Right lobe of liver (tissue), 6 donors: Measurements from ENCODE around the gene CHD2. TPM values are rescaled to one million over a fixed set of nuclear protein-coding genes. Genes with fewer than 3 reads are reported as not detected.
A peak's percentile ranks its signal among the peaks of the same experiment; 100 is the strongest.

Experiments used
- ATAC-seq, 4 donors: fragments of 200-7000 bp; cut with Tn5 transposase; one replicate each; pipeline ENCODE4 v1.9.1; 2020; ENCODE audit warnings: mild to moderate bottlenecking in 4 of 4, moderate library complexity in 4 of 4
- DNase-seq, 3 donors: peaks; one replicate each; pipeline ENCODE4 v3.0.0-alpha.2; 2020
- H3K27ac ChIP-seq, 3 donors: fragments of 200-600 bp; one replicate each; pipeline ENCODE4 v1.8.0; 2022
- H3K27me3 ChIP-seq, 2 donors: fragments of 200-600 bp; one replicate each; pipeline ENCODE4 v1.8.0; 2022
- H3K36me3 ChIP-seq, 4 donors: fragments of 200-600 bp; sonication (generic) in 1 of 4; one replicate each; pipeline versions ENCODE4 v1.5.1 to v1.8.0; 2017 to 2022; ENCODE audit warnings: control low read depth in 1 of 4
- H3K4me1 ChIP-seq, 4 donors: fragments of 200-600 bp; sonication (generic) in 1 of 4; one replicate each; pipeline versions ENCODE4 v1.5.1 to v1.8.0; 2017 to 2022; ENCODE audit warnings: control low read depth in 1 of 4
- H3K4me3 ChIP-seq, 3 donors: fragments of 200-600 bp; one replicate each; pipeline ENCODE4 v1.8.0; 2022
- H3K9me3 ChIP-seq, 4 donors: fragments of 200-600 bp; sonication (generic) in 1 of 4; one replicate each; pipeline versions ENCODE4 v1.5.1 to v1.8.0; 2017 to 2022; ENCODE audit warnings: control low read depth in 1 of 4
- POLR2A ChIP-seq: fragments of 450-650 bp; IDR thresholded peaks from one replicate; pipeline ENCODE4 v1.6.1; 2017; ENCODE audit warnings: antibody characterized with exemption, mild to moderate bottlenecking
- WGBS: methylation state at CpG from one replicate; pipeline ENCODE4 v1.1.6; 2018; ENCODE audit warnings: low coverage, low lambda C conversion rate; ENCODE audit not compliant: insufficient coverage; ENCODE audit errors: missing lambda C conversion rate; 5-methylcytosine and 5-hydroxymethylcytosine counted together
- intact Hi-C, 2 donors: fragments of 100-400 bp; cut with DNase I; formaldehyde crosslinking; loops; one replicate each; pipeline versions ENCODE4 v1.11.2 to v1.14.1; 2022
- total RNA-seq, 6 experiments: library from RNA; depleted of rRNA in 2 of 6; stranded (reverse); fragments of >200 nt in 2 of 6; fragmentation: NEBNext Ultra II Directional in 3 of 6; extraction: Animal tissue kit (Norgen Biotek cat#: 25700) in 3 of 6; gene quantifications; one replicate each; pipeline versions ENCODE4 v1.1.0 to v1.2.4, GENCODE V29; 2016 to 2023
- TF ChIP-seq, protein P1 (sequence below), 4 donors: fragments of 200-600 bp in 3 of 4; fragments of 450-650 bp in 1 of 4; IDR thresholded peaks; one replicate each; pipeline versions ENCODE4 v1.5.1 to v1.8.0; 2016 to 2022; ENCODE audit warnings: antibody characterized with exemption in 4 of 4, mild to moderate bottlenecking in 2 of 4
- donor health status: DM: no; HTN: yes; CAD: no.
- donor health status: DM: no; HTN: no; CAD: no.
- donor health status: DM: no; HTN: no; CAD: no.
- donor health status: DM: no; HTN: yes; CAD: no.
- donor health status: DM: no; HTN: yes; CAD: no.

Gene CHD2
- total RNA-seq, 6 experiments from 2014 or later = 41.4 to 65.0 (median 56.6) TPM

DNA sequence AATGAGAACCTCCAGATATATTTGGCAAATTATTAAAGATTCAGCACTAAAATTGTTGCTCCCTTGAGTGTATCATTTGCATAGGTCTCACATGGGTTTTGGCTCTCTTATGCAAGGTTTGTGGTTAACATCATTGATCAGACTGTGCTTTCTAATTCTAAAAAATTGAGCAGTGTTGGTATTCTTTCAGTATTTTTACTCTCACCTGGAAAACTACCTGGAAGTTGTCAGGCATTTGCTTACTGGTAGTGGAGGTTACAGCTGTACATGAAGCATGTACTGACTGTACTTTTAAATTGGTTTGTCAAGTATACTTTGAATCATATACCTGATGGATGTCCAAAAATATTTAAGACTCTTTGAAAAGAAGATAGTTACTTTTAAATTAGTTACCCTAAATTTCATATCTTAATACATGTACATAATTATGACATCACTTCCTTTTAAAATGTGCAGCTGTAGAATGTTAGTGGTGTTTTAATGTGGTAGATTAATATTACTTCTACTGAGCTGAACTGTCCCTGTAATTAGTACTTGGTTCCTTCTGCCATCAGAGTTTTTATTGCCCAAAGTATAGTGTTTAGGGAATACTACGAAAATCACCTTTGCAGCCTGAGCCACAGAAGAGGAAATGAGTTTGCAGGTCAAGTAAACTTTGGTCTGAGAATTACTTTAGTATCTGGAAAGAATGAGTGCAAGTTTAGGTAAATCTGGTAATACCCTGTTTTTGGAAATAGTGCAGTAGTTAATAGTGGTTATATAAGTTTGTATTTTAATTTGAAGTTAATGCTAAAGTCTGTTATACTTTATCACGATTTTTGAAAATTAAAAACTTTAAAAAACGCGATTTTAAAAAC, 2.8 kb downstream of the CHD2 start:
- Histone ChIP-seq H3K9me3 (no peaks in the 10 kb centered on the region), H3K27me3 (no peaks in the 10 kb centered on the region), H3K4me3 (peak overlapping the region; percentile 52 to 64 (median 63)), H3K4me1 (peaks cover 0 to 37% (median 0%) of the 10 kb centered on the region in 4 donors), H3K27ac (peak overlapping the region; percentile 98 to 99 (median 99)), H3K36me3 (peaks cover 0 to 8% (median 4%) of the 10 kb centered on the region in 4 donors)
- intact Hi-C loops = loop anchor here in 1 of 2 donors (5.0 kb wide), 1 partner anchor 96 kb away; no protein-coding TSS in a partner anchor
- 1% methylated on average over 4 of the region's 4 CpGs for WGBS
- DNase-seq (no peak), ATAC-seq (no peak)
- TF ChIP-seq POLR2A = peak; percentile 1
- TF ChIP-seq, protein P1, sequence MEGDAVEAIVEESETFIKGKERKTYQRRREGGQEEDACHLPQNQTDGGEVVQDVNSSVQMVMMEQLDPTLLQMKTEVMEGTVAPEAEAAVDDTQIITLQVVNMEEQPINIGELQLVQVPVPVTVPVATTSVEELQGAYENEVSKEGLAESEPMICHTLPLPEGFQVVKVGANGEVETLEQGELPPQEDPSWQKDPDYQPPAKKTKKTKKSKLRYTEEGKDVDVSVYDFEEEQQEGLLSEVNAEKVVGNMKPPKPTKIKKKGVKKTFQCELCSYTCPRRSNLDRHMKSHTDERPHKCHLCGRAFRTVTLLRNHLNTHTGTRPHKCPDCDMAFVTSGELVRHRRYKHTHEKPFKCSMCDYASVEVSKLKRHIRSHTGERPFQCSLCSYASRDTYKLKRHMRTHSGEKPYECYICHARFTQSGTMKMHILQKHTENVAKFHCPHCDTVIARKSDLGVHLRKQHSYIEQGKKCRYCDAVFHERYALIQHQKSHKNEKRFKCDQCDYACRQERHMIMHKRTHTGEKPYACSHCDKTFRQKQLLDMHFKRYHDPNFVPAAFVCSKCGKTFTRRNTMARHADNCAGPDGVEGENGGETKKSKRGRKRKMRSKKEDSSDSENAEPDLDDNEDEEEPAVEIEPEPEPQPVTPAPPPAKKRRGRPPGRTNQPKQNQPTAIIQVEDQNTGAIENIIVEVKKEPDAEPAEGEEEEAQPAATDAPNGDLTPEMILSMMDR (IDR thresholded peaks at IDR 0.05) = no peak

DNA sequence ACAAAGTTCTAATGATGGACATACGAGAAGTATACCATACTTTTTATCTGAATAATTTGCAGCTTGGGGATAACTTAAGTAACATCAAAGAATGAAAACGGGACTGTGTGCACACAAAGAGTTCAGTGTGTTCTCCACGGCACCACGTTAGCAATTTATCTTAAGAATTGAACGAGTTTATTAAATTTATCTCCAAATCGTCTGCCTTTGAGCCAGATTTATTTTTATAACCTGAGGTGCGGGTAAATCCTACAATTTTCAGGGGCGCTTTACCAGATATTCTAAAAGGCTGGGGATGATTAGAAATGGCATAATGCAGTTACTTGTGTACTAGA, 3.5 kb downstream of the CHD2 start:
- peaks cover 0 to 41% (median under 1%) of the 10 kb centered on the region in 4 donors for H3K4me1 ChIP-seq
- intact Hi-C loops = loop anchor here in 1 of 2 donors (5.0 kb wide), 1 partner anchor 96 kb away; no protein-coding TSS in a partner anchor
- no peaks in the 10 kb centered on the region for H3K9me3 ChIP-seq
- no peak for DNase-seq
- H3K36me3 ChIP-seq = peaks cover 0 to 1% (median under 1%) of the 10 kb centered on the region in 4 donors
- H3K27ac ChIP-seq = peak overlapping the region; percentile 98 to 99 (median 99)
- no peak for ATAC-seq
- TF ChIP-seq POLR2A = no peak
- TF ChIP-seq, protein P1 (IDR thresholded peaks at IDR 0.05) = no peak
- H3K27me3 ChIP-seq = no peaks in the 10 kb centered on the region
- H3K4me3 ChIP-seq = peak overlapping the region; percentile 52 to 64 (median 63)
- WGBS = 1% methylated on average over 8 of the region's 8 CpGs

DNA sequence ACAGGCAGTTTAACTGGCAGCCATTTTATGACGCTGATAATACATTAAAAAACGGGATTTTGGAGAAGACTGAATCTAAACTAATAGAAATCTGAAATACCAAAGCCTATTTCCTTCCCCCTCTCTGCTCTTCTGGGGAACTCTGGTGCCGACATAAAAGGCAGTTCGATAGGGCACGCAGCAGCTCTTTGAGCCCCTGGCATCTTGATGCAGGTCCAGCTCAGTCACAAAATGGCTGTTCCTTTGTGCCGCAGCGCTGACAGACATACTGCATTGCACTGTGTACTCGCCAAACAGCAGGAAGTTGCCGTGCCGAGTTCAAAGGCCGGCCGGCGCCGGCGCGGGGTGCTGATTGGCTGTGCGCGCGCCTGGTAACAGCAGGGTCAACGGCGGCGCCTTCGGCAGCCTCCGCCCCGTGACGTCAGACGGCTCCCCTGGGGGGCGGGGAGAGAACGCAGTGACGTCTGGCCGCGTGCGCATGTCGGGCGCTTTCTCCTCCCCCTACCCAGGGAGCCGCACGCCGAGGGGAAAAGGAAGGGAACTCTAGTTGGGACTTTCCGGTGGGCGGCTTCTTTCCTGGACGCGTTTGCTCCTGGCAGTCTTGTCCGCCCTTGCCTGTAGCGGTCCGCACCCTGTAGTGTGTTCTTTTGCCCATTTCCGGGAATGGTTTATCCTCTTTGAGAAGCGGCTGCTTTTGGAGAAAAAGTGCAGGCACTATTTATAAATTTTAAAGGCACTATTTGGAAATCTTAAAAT, 4.0 kb downstream of the CHD2 start:
- DNase-seq (peak; percentile 99), ATAC-seq (peak; percentile 73 to 91 (median 82))
- H3K36me3 ChIP-seq = no peaks in the 10 kb centered on the region
- peaks cover 0 to 41% (median 3%) of the 10 kb centered on the region in 4 donors for H3K4me1 ChIP-seq
- H3K27me3 ChIP-seq = no peaks in the 10 kb centered on the region
- H3K9me3 ChIP-seq = no peaks in the 10 kb centered on the region
- WGBS = 0% methylated on average over 18 of the region's 47 CpGs
- peak overlapping the region; percentile 98 to 99 (median 99) for H3K27ac ChIP-seq
- peak; percentile 98 for TF ChIP-seq POLR2A
- TF ChIP-seq, protein P1 (IDR thresholded peaks at IDR 0.05) = no peak
- H3K4me3 ChIP-seq = peak overlapping the region; percentile 52 to 64 (median 63)
- intact Hi-C loops = loop anchor here in 1 of 2 donors (5.0 kb wide), 1 partner anchor 97 kb away; no protein-coding TSS in a partner anchor

DNA sequence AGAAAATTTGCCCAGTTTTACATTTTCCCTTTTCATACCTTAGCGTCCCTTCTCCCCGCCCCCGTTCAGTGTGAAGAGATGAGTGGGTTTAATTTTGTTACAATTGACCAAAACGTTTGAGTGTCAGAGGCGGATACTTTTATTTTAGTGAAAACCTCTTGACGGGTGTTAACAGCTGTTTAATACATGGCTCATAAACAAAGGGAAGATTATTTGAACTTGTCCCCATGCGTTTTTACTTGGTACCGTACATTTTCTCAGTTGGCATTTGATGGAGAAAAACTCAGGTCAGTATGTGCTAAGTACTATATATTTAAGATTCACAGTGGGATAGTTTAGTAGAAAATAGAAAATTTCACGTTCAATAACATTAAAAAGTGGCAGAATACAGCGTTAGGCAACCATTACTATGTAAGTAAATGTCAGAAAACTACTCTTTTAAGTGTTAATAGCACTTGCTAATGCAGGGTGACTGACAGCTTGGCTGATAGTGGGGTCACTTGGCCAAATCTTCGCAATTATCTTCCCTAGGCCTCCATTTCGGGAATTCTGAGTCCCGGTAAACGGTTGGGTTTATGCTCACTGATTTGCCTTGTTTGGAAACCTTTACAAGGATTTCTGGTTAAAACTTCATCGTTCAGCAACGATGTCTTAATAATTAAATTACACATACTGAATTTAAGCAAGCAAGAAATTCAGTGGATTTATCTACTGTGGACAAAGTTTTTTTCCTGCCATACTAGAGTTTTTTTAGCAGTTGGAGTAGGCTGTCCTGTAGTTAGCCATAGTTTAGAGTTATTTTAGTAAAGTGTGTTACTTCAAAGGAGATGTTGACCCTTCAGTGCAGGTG, 4.8 kb downstream of the CHD2 start:
- TF ChIP-seq, protein P1 (IDR thresholded peaks at IDR 0.05) = no peak
- TF ChIP-seq POLR2A = no peak
- intact Hi-C loops = loop anchor here in 1 of 2 donors (5.0 kb wide), 1 partner anchor 98 kb away; no protein-coding TSS in a partner anchor
- Histone ChIP-seq H3K4me3 (peak overlapping the region; percentile 16 to 63 (median 52)), H3K9me3 (no peaks in the 10 kb centered on the region), H3K4me1 (peaks cover 0 to 42% (median 6%) of the 10 kb centered on the region in 4 donors), H3K27ac (peak overlapping the region; percentile 93 to 99 (median 98)), H3K27me3 (no peaks in the 10 kb centered on the region), H3K36me3 (no peaks in the 10 kb centered on the region)
- DNase-seq (no peak), ATAC-seq (no peak)
- WGBS = 2% methylated on average over 16 of the region's 16 CpGs
